NB4 (cell line): ENCODE measurements around the gene UQCR11.

Experiments
- DNase-seq: peaks from one replicate; pipeline ENCODE4 v3.0.0; 2010; ENCODE audit warnings: low read depth
- H3K4me3 ChIP-seq: one replicate; pipeline ENCODE4 v1.5.1; 2011; ENCODE audit warnings: mild to moderate bottlenecking, low read depth, low read length, moderate library complexity
- MYC ChIP-seq: IDR thresholded peaks from 2 replicates; pipeline ENCODE4 v1.6.1; 2011; ENCODE audit warnings: low read depth, low read length
- POLR2A ChIP-seq: IDR thresholded peaks from 2 replicates; pipeline ENCODE4 v1.6.1; 2011; ENCODE audit warnings: mild to moderate bottlenecking; ENCODE audit not compliant: insufficient read length; ENCODE audit errors: extremely low read depth
- TF ChIP-seq, protein P1 (sequence below): IDR thresholded peaks from 2 replicates; pipeline ENCODE4 v1.6.1; 2011; ENCODE audit warnings: low read depth, low read length
- TF ChIP-seq, protein P2 (sequence below): IDR thresholded peaks from one replicate; pipeline ENCODE4 v1.5.1; 2012; ENCODE audit warnings: low read depth, low read length

The UQCR11 gene

DNA sequence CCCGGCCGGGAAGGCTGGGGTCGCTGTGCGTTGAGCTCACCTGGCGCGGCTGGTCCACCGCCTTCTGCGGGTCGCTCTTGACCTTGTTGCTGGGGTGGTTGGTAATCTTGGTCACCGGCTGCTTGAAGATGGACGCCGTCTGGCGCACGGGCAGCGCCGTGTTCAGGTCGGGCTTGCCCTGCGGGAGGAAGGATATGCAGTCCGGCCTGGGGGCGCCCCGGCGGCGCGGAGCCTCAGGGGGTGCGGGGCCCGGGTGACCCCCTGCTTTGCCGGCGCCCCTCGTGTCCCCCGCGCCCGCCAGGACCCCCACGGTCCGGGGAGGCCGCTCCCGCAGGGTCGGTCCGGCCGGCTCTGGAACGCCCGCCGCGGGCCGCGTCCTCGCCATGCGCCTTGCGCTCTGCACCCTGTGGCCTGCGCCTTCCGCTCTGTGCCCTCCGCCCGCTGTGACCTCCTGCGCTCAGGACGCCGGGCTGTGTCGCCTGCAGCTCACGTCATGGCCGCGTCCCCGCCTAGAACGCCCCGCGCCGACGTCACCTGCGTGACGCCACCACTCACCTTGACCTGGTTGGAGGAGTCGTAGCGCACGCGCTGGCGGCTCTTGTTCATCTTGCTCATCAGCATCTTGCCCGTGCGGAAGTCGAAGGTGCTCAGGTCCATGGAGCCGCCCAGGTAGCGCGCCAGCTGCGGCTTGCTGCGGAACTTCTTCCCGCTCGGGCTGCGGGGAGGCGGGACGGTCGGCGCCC, 20.6 kb downstream of the UQCR11 start:
- TF ChIP-seq POLR2A (no peak), MYC (no peak)
- TF ChIP-seq, protein P1, sequence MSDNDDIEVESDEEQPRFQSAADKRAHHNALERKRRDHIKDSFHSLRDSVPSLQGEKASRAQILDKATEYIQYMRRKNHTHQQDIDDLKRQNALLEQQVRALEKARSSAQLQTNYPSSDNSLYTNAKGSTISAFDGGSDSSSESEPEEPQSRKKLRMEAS: no peak
- TF ChIP-seq, protein P2, sequence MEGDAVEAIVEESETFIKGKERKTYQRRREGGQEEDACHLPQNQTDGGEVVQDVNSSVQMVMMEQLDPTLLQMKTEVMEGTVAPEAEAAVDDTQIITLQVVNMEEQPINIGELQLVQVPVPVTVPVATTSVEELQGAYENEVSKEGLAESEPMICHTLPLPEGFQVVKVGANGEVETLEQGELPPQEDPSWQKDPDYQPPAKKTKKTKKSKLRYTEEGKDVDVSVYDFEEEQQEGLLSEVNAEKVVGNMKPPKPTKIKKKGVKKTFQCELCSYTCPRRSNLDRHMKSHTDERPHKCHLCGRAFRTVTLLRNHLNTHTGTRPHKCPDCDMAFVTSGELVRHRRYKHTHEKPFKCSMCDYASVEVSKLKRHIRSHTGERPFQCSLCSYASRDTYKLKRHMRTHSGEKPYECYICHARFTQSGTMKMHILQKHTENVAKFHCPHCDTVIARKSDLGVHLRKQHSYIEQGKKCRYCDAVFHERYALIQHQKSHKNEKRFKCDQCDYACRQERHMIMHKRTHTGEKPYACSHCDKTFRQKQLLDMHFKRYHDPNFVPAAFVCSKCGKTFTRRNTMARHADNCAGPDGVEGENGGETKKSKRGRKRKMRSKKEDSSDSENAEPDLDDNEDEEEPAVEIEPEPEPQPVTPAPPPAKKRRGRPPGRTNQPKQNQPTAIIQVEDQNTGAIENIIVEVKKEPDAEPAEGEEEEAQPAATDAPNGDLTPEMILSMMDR: no peak
- no peak overlapping the region for H3K4me3 ChIP-seq
- no peak for DNase-seq

DNA sequence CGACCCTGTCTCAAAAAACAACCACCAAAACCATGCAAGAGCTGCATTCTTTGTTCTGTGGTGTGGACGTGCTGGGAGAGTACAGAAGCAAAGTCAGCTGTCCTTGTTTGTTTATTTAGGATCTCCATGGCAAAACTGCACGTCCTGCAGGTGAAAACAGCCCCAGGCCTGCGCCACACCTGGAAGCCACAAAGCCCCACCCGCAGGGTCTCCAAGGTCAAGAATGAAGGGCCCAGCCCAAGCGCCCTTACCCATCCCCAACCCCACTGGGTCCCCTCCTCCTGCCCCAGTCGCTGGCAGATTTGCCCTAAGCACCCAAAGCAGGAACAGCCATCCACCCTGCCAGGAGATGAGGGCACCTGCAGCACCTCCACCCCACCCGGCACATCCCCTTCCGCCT, 23.1 kb downstream of the UQCR11 start:
- TF ChIP-seq POLR2A (no peak), MYC (no peak)
- TF ChIP-seq, protein P1: no peak
- TF ChIP-seq, protein P2: no peak
- DNase-seq: no peak
- no peak overlapping the region for H3K4me3 ChIP-seq

DNA sequence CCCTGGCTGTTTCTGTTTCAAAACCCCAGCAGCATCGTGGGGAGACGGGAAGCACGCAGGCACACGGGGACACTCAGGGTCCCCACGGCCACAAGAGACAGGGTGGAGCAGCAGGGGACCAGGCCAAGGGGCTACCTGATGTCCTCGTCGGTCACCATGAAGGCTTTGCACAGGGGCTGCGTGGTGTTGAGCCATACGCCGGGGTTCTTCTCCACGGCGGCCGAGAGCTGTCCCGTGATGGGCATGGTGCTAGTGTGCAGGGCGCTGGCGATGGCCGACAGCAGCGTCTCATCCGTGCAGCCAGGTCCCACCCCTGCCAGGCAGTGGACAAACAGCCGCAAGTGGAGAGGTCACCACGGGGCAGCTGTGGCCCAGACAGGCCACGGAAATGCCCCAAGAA, 24.3 kb downstream of the UQCR11 start:
- TF ChIP-seq, protein P1: no peak
- TF ChIP-seq, protein P2: no peak
- no peak for TF ChIP-seq POLR2A
- TF ChIP-seq MYC: no peak
- H3K4me3 ChIP-seq: no peak overlapping the region
- no peak for DNase-seq

DNA sequence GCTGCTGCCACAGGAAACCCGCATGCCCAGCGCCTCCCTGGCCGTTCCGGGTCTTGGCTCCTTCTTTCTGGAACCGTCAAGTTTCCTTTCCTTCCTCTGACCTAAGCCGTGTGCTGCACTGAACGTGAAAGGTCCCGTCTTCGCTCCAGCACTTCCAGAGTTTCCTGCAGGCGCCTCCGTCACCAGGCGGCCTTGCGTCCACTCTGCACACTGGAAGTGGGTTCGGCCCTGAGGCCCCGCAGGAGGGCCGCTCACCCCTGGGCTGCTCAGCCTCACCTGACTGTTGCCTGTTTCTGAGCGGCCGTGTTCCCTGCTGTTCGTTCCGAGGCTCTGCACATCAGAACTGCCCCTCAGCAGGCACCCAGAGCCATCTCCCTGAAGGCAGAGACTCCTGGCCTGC, 24.9 kb downstream of the UQCR11 start:
- H3K4me3 ChIP-seq: no peak overlapping the region
- no peak for DNase-seq
- TF ChIP-seq POLR2A (no peak), MYC (no peak)
- TF ChIP-seq, protein P1: no peak
- TF ChIP-seq, protein P2: no peak

DNA sequence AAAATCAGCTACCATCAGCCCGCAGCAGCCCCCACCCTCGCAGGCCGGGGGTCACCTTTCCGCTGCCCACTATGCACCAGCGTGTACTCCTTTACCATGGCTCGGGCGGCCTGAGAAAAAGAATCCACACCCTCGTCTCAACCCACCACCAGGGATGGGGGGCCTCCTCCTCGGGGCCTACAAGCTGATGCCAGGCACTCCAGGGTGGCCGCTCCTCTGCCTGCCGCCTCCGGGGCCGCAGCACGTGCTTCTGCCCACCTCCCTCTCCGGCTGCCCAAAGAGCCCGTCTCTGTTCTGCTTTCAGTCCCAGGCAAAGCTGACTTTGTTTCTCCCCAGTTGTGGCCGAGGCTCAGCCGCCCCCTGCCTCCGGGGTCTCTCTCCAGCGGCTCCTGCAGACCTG, 26.0 kb downstream of the UQCR11 start:
- DNase-seq: no peak
- no peak overlapping the region for H3K4me3 ChIP-seq
- TF ChIP-seq, protein P2: no peak
- TF ChIP-seq MYC (no peak), POLR2A (no peak)
- TF ChIP-seq, protein P1: no peak
